WTC11 (cell line): ENCODE measurements around the gene AGAP6.

Experiments
- ARID4B ChIP-seq: sonication (generic); formaldehyde crosslinking; IDR thresholded peaks from 2 replicates; pipeline ENCODE4 v1.8.0; 2023; ENCODE audit warnings: missing genetic modification reagents, mild to moderate bottlenecking, borderline replicate concordance
- CTCF ChIP-seq: fragments of 200-600 bp; IDR thresholded peaks from 2 replicates; pipeline ENCODE4 v1.8.0; 2022; ENCODE audit warnings: antibody characterized with exemption
- E2F1 ChIP-seq: sonication (generic); formaldehyde crosslinking; IDR thresholded peaks from 2 replicates; pipeline ENCODE4 v1.8.0; 2022; ENCODE audit warnings: mild to moderate bottlenecking, missing genetic modification reagents
- ESRRA ChIP-seq: sonication (generic); formaldehyde crosslinking; IDR thresholded peaks from 2 replicates; pipeline ENCODE4 v1.8.1; 2022; ENCODE audit warnings: mild to moderate bottlenecking, missing genetic modification reagents, borderline replicate concordance
- FOXK1 ChIP-seq: sonication (generic); formaldehyde crosslinking; IDR thresholded peaks from 2 replicates; pipeline ENCODE4 v1.8.0; 2022; ENCODE audit warnings: mild to moderate bottlenecking, moderate library complexity, missing genetic modification reagents
- MAX ChIP-seq: sonication (generic); formaldehyde crosslinking; IDR thresholded peaks from 2 replicates; pipeline ENCODE4 v1.8.0; 2022; ENCODE audit warnings: mild to moderate bottlenecking, missing genetic modification reagents
- NR3C1 ChIP-seq: sonication (generic); formaldehyde crosslinking; conservative IDR thresholded peaks from 2 replicates; pipeline ENCODE4 v1.8.1; 2023; ENCODE audit warnings: low read depth, mild to moderate bottlenecking, missing genetic modification reagents
- USF2 ChIP-seq: sonication (generic); formaldehyde crosslinking; IDR thresholded peaks from 2 replicates; pipeline ENCODE4 v1.8.1; 2023; ENCODE audit warnings: mild to moderate bottlenecking, missing genetic modification reagents, moderate library complexity

GRCh38 chr10:50033481-50033880 lies 45.3 kb downstream of the AGAP6 start:
- no peak for TF ChIP-seq ESRRA
- TF ChIP-seq FOXK1 (CRISPR knock-in tag), result no peak
- no peak for TF ChIP-seq CTCF
- no peak for TF ChIP-seq USF2
- TF ChIP-seq ARID4B (CRISPR knock-in tag), result no peak
- TF ChIP-seq NR3C1 (CRISPR knock-in tag), result no peak
- no peak for TF ChIP-seq MAX (CRISPR knock-in tag)
- TF ChIP-seq E2F1 (CRISPR knock-in tag), result no peak
